ENCODE measurements around the gene ALDH9A1. TPM values are rescaled to one million over a fixed set of nuclear protein-coding genes. Genes with fewer than 3 reads are reported as not detected.
"Not testable (repeated sequence)": the region's sequence is repeated elsewhere in the genome, so short reads cannot be mapped to it uniquely, and the experiment has no call there.

ALDH9A1 gene
- total and polyA plus RNA-seq, 2 experiments from 2014 or later: 100 to 107 TPM

DNA sequence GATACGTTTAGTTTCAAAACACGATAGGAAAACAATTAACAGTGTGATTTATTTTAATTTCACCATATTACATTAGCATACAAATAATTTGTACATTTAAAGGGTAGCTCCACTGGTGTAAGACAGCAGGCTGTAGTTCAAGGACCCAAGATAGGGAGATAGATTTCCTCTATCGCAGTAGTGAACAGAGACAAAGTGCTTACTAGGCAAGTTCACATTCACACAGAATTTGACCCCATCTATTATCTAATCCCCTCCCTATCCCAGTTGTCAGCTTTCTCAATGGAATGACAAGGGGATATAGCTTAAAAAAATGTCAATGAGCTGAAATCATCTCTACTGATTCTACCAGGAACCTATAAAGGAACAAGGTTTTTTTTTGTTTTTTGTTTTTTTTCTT, 36.2 kb downstream of the ALDH9A1 start:
- Histone ChIP-seq H3K36me3 (ENCODE audit: low read depth) (peaks cover 55% of the 10 kb centered on the region), H3K4me2 (ENCODE audit: unreplicated experiment) (no peak overlapping the region), H3K27me3 (replicated peaks; ENCODE audit: insufficient read depth) (no peaks in the 10 kb centered on the region), H4K20me1 (ENCODE audit: insufficient read depth) (no peaks in the 10 kb centered on the region), H3K4me1 (ENCODE audit: insufficient read depth) (peaks cover 15% of the 10 kb centered on the region), H3K9ac (no peak overlapping the region), H3K9me3 (ENCODE audit: low read depth) (no peaks in the 10 kb centered on the region), H2AFZ (no peak overlapping the region), H3K79me2 (ENCODE audit: insufficient read depth) (no peaks in the 10 kb centered on the region; the same call in 1 of the 2 replicates), H3K27ac (no peak overlapping the region), H3F3A (ENCODE audit: insufficient read depth) (peaks cover 55% of the 10 kb centered on the region), H3K4me3 (no peak overlapping the region), H3K9me2 (ENCODE audit: insufficient read depth) (no peaks in the 10 kb centered on the region)
- TF ChIP-seq EZH2phosphoT487 (IDR thresholded peaks at IDR 0.05; ENCODE audit: insufficient read depth, low read depth) (no peak), EZH2 (IDR thresholded peaks at IDR 0.05; ENCODE audit: insufficient read depth, poor library complexity, severe bottlenecking) (no peak)
- in situ Hi-C loops (cut with MboI): no loop called here
- WGBS, 2 experiments (ENCODE audit: low coverage in 1 of 2, low lambda C conversion rate in 2 of 2, missing lambda C conversion rate in 2 of 2): 85 to 88% methylated on average over 3 of the region's 3 CpGs
- no peak for DNase-seq

DNA sequence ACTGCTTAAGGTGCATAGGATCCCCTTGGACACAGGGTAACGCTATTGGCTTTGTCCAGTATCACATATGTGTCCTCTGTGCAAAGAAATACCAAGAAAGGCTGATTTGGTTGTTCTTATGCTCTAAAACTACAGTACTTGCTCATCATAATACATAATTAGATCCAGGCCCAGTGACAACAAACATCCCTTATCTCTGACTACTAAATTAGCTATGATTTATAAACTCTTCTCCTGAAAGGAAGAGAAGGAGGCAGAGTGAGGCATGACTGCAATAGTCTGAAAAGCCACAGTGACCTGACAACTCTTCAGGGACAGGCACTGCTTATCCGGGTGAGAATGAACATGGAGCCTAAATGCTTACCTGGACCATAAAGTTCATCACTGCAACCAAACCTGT, 36.7 kb downstream of the ALDH9A1 start:
- peak; percentile 44 for DNase-seq
- Histone ChIP-seq H3K4me3 (no peak overlapping the region), H3F3A (ENCODE audit: insufficient read depth) (peaks cover 50% of the 10 kb centered on the region), H3K9me3 (ENCODE audit: low read depth) (no peaks in the 10 kb centered on the region), H3K27me3 (replicated peaks; ENCODE audit: insufficient read depth) (no peaks in the 10 kb centered on the region), H2AFZ (no peak overlapping the region), H3K27ac (no peak overlapping the region), H3K9ac (no peak overlapping the region), H4K20me1 (ENCODE audit: insufficient read depth) (no peaks in the 10 kb centered on the region), H3K36me3 (ENCODE audit: low read depth) (peaks cover 54% of the 10 kb centered on the region), H3K4me1 (ENCODE audit: insufficient read depth) (peaks cover 13% of the 10 kb centered on the region), H3K9me2 (ENCODE audit: insufficient read depth) (no peaks in the 10 kb centered on the region), H3K79me2 (ENCODE audit: insufficient read depth) (no peaks in the 10 kb centered on the region; the same call in 1 of the 2 replicates), H3K4me2 (ENCODE audit: unreplicated experiment) (no peak overlapping the region)
- TF ChIP-seq EZH2 (IDR thresholded peaks at IDR 0.05; ENCODE audit: insufficient read depth, poor library complexity, severe bottlenecking): no peak
- TF ChIP-seq EZH2phosphoT487 (IDR thresholded peaks at IDR 0.05; ENCODE audit: insufficient read depth, low read depth): no peak
- in situ Hi-C loops (cut with MboI): no loop called here
- WGBS, 2 experiments (ENCODE audit: low coverage in 1 of 2, low lambda C conversion rate in 2 of 2, missing lambda C conversion rate in 2 of 2): 70 to 77% methylated on average over 2 of the region's 2 CpGs

DNA sequence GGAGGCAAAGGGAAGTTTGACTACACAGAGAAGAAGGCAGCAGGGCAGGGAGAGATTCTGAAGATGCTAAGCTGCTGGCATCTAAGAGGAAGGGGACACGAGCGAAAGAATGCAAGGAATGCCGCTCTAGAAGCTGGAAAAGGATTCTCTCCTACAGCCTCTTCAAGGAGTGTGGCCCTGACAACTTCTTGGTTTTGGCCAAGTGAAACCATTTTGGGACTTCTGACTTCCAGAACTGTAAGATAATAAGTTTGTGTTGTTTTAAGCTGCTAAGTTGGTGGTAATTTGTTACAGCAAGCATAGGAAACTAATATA, 38.8 kb downstream of the ALDH9A1 start:
- no peak overlapping the region for H3K9ac ChIP-seq
- no peak overlapping the region for H3K27ac ChIP-seq
- in situ Hi-C loops (cut with MboI): no loop called here
- no peaks in the 10 kb centered on the region; the same call in 1 of the 2 replicates for H3K79me2 ChIP-seq (ENCODE audit: insufficient read depth)
- H4K20me1 ChIP-seq (ENCODE audit: insufficient read depth): no peaks in the 10 kb centered on the region
- no peaks in the 10 kb centered on the region for H3K9me3 ChIP-seq (ENCODE audit: low read depth)
- no peaks in the 10 kb centered on the region for H3K27me3 ChIP-seq (replicated peaks; ENCODE audit: insufficient read depth)
- 75 to 78% methylated on average over 3 of the region's 3 CpGs for WGBS, 2 experiments (ENCODE audit: low coverage in 1 of 2, low lambda C conversion rate in 2 of 2, missing lambda C conversion rate in 2 of 2)
- no peaks in the 10 kb centered on the region for H3K4me1 ChIP-seq (ENCODE audit: insufficient read depth)
- no peak for DNase-seq
- TF ChIP-seq EZH2phosphoT487 (IDR thresholded peaks at IDR 0.05; ENCODE audit: insufficient read depth, low read depth) (no peak), EZH2 (IDR thresholded peaks at IDR 0.05; ENCODE audit: insufficient read depth, poor library complexity, severe bottlenecking) (no peak)
- no peak overlapping the region for H2AFZ ChIP-seq
- H3K36me3 ChIP-seq (ENCODE audit: low read depth): peaks cover 53% of the 10 kb centered on the region
- no peaks in the 10 kb centered on the region for H3K9me2 ChIP-seq (ENCODE audit: insufficient read depth)
- peaks cover 41% of the 10 kb centered on the region for H3F3A ChIP-seq (ENCODE audit: insufficient read depth)
- no peak overlapping the region for H3K4me3 ChIP-seq
- H3K4me2 ChIP-seq (ENCODE audit: unreplicated experiment): no peak overlapping the region

DNA sequence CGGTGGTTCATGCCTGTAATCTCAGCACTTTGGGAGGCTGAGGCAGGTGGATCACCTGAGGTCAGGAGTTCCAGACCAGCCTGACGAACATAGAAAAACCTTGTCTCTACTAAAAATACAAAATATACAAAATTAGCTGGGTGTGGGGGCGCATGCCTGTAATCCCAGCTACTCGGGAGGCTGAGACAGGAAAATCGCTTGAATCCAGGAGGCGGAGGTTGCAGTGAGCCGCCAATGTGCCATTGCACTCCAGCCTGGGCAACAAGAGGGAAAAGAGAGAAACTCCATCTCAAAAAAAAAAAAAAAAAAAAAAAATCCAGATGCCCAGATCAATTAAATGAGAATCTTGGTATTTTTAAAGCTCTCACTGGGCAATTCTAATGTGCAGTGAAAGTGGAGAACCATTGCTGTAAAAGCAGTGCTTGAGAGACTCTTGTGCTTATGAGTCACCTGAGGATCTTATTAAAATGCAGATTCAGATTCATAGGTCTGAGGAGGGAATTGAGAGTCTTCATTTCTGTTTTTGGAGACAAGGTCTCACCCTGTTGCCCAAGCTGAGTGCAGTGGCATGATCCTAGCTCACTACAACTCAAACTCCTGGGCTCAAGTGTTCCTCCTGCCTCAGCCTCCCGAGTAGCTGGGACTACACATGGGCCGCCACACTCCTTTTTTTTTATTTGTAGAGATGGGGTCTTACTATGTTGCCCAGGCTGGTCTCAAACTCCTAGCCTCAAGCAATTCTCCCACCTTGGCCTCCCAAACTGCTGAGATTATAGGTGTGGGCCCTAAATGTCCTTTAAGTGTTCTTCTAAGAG, 39.4 kb downstream of the ALDH9A1 start:
- H3K79me2 ChIP-seq (ENCODE audit: insufficient read depth); H4K20me1 ChIP-seq (ENCODE audit: insufficient read depth); H3K4me1 ChIP-seq (ENCODE audit: insufficient read depth); H3K9me2 ChIP-seq (ENCODE audit: insufficient read depth); H3K9me3 ChIP-seq (ENCODE audit: low read depth); DNase-seq; H3K4me2 ChIP-seq (ENCODE audit: unreplicated experiment); H2AFZ ChIP-seq; in situ Hi-C loops (cut with MboI); H3K4me3 ChIP-seq; H3K27ac ChIP-seq; H3K9ac ChIP-seq; H3K27me3 ChIP-seq (replicated peaks; ENCODE audit: insufficient read depth): not testable (repeated sequence)
- Histone ChIP-seq H3F3A (ENCODE audit: insufficient read depth) (peaks cover 37% of the 10 kb centered on the region), H3K36me3 (ENCODE audit: low read depth) (peaks cover 53% of the 10 kb centered on the region)
- WGBS, 2 experiments (ENCODE audit: low coverage in 1 of 2, low lambda C conversion rate in 2 of 2, missing lambda C conversion rate in 2 of 2): 95 to 96% methylated on average over 9 of the region's 9 CpGs
